ENCODE results near the gene SH2B2.

Gene SH2B2

DNA sequence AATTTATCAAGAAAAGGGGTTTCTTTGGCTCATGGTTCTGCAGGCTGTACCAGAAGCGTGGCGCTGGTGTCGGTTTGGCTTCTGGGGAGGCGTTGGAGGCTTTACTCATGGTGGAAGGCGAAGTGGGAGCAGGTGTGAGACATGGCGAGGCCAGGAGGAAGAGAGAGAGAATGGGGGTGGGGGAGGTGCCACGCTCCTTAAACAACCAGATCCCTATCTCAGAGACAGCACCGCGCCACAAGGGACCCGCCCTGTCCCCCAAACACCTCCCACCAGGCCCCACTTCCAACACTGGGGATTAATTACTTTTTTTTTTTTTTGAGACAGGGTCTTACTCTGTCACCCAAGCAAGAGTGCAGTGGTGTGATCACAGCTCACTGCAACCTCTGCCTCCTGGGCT lies 18.0 kb upstream of the SH2B2 start:
- no peak for DNase-seq

DNA sequence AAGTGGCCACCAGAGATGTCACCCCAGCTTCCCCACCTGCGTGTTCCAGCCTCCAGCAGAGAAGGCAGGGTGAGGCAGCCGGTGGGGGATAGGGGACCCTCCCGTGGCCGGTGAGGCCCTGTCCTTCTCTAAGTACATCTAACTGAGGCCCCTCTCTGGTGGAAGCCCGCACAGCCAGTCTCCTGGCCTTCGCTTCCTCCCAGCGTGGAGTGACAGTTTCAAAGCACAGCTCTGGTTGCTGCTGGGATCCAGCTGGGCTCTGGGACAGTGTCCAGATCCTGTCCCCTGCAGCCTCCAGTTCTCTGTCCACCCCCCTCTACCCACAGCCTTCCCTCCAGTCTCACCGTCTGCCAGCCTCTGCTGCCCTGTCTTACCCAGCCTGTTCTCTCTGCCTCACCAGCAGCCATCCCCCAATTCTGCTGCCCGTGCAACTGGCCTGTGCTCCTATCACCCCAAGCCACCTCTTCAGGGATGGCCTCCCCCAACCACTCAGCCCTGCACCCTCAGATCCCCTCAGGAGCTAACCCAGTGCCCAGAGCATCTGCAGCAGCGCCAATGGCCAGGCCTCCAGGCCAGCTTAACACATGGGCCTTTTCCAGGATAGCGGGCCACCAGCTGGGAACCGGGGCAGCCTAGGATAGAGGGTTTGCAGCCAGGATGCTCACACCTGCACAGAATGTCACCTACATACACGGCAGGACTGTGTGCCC lies 16.3 kb upstream of the SH2B2 start:
- DNase-seq = no peak

DNA sequence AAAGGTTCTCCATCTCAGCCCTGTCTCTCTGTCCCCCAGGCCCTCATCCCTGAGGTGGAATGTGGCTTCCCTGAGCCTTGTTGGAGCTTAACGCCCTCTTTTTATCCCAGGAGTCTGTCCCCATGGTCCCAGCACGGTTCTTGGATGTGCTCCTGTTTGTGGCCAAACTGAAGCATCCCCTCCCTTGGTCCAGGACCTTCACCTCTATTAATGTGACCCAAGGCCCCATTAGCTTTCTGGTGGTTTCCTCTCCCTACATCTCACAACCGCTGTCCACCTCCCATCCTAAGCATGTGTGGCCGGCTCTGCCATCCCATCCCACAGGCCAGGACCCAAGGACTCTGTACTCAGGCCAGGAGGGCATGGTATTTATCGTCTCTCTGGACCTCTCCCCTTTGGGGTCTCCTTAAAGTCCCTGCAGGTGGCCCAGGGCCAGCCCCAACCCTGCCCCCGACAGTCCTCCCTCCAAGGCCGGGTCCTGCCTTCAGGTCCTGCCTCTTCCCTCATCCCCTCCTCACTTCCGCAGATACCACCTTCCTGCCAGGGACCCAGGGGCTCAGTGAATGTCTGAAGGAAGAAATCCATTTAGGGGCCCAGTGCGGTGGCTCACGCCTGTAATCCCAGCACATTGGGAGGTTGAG lies 15.4 kb upstream of the SH2B2 start:
- DNase-seq = no peak

DNA sequence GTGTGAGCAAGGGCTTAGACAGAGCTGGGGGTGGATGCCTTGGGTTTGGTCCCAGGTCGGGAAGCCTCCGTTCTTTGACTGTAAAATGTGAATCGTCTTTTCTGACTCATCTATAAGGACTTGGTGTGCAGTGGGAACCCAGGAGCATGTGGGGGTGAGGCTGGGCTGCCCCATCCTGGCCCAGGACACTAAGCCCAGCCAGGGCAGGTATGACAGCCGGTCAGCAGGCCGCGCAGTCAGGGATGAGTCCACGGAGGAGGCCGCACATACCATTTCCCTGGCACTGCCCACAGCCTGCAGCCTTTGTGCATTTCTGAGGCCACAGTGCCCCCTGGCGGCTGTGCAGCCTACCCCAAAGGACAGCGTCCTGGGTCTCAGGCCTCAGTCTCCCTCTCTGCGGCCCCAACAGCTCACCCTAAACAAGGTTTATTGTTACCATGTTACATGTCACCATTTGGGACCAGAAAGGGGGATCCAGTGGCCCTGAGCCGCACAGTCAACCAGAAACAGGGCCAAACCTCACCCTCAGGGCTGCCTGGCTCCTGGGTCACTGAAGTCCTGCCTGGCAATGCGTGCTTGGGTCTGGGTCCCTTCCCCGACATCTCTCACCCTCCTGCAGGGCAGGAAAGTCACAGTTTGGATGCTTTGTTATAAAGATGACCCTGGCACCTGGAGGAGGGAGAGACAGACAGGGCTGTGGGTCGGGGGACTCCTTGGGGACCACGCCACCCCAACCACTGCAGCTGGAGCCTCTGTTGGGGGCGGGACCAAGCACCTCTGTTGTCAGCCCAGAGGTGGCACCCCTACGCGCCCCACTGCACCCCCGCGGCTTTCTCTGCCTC lies 14.4 kb upstream of the SH2B2 start:
- peak; percentile 20 for DNase-seq

DNA sequence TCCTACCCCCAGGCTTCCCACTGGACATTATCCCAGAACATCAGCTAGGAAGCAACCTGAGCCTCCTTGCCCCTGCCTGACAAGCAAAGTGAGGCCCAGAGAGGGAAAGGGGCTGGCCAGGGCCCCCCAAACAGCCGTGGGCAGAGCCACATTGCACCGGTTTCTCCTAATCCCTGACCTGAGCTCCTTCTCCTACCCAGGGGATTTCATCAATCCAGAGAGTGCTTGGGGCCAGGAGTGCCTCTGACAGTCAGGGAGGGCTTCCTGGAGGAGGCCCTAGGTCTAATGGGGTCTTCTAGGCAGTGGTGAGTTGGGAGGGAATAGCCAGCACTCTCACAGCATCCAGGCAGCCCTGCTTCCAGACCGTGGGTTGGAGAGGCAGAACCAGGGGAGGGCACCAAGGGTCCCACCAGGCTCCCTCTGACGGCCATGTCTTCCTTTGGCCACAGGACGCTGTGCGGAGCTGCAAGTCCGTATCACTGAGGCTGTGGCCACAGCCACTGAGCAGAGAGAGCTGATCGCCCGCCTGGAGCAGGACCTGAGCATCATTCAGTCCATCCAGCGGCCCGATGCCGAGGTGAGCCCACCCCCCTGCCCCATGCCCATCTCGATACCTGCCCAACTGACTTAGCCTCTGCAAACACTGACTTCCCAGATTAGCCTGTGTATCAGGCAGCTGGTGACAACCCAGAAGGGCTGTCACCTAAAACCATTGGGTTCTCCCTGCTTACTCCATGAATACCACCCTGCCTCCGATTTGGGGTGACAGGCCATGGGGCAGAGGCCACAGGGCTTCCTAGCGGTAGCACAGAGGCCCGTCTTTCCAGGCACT lies 13.5 kb upstream of the SH2B2 start:
- DNase-seq = no peak

DNA sequence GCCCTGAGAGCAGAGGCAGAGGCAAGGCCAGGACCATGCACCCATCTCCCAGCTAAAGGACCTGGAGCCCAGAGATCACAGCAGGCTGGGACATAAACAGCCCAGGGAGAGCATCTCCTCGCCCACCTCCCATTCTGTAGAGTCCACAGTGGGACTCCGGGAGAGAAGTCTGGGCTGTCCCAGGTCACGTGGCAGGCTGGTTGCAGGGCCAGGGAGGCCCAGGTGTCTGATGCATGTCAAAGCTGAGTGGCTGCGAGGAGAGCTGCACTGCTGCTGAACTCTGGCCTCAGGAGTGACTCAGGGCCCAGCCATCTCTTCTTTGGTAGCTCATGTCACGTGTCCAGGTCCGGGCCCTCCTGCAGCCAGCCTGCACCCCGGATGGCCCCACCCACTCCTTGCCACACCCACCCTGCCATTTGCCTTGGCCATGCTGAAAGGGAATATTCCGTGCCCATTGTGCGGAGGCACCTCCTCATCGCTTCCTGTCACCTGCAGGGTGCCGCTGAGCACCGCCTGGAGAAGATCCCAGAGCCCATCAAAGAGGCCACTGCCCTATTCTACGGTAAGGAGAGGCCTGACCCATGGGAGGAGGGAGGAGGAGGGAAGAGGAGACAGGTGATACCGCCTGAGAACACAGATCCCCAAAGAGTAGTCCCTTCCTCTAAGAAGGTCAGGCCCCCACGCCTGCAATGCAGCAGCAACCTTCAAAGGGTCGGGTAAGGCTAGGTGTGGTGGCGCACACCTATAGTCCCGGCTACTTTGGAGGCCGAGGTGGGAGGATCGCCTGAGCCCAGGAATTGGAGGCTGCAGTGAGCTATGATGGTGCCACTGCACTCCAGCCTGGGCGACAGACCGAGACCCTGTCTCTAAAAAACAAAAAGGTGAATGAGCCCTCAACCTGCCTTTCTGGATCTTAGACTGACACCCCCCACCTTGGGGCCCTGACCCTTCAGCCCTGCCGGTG lies 12.6 kb upstream of the SH2B2 start:
- no peak for DNase-seq

DNA sequence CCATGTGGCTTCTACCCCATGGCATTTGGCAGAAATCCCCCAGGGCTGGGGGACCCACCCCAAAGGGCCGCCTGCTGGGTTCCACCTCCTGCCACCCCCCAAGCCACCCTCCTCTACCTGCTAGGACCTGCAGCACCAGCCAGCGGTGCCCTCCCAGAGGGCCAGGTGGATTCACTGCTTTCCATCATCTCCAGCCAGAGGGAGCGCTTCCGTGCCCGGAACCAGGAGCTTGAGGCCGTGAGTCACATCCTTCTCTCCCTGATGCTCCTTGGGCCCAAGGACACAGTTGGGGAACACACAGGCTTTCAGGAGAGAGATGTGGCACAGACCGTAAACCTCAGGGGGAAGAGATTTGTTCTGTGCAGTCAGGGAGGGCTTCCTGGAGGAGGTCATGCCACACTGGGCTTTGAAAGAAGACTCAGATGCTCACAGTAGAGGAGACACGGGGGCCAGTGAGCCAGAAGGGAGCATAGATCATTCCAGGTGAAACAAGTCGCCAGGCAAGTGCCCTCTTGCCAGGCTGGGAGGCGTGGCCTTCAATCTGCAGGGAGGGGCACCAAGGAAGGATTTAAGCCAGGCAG lies 11.5 kb upstream of the SH2B2 start:
- no peak for DNase-seq

DNA sequence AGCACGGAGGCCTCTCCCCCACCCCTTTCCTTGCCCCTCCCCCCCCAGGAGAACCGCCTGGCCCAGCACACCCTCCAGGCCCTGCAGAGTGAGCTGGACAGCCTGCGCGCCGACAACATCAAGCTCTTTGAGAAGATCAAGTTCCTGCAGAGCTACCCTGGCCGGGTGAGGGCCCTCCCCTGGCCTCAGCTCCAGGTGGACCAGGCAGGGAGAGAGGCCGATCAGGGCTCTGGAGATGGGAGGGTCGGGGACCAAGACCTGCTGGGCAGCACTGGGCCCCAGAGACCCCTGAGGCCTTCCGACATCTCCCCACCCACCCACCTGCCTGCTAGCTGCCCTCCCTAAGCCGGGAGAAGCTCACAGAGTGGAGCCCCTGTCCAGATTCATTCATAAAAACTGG lies 8.8 kb upstream of the SH2B2 start:
- no peak for DNase-seq

DNA sequence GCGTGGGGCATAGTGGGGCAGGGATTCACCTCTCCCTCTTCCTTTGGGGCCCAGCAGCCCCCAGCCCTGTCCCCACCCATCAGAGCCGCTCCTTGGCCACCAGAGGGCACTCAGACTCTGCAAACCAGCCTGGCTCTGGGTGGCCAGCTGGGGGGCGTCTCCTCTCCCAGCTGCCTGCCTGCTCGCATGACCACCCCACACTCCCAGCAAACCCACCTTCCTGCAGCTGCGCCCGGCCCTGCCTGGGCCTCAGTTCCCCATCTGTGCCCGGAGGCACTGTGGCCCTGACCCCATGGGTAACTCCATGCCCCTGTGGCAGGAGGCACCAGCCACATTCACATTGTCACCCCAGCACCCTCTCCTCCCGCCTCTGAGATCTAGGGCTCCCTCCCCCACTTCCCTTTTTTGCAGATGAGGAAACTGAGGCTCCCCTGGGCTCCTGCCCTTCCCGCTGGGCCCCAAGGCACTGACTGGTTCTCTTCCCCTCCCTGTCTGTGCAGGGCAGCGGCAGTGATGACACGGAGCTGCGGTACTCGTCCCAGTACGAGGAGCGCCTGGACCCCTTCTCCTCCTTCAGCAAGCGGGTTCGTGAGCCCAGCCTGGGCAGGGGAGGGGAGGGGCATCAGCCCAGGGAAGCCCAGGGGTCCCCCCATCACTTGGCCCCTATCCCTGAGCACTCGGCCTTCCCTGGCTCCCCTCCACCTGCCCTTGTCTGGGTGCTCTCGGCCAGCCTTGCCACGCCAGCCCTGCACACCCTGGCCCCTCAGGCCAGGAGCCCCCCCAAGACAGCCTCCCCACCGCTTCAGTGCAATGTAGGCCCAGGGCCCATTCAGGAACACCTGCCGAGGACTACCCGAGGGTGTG lies 6.9 kb upstream of the SH2B2 start:
- DNase-seq = peak; percentile 29

DNA sequence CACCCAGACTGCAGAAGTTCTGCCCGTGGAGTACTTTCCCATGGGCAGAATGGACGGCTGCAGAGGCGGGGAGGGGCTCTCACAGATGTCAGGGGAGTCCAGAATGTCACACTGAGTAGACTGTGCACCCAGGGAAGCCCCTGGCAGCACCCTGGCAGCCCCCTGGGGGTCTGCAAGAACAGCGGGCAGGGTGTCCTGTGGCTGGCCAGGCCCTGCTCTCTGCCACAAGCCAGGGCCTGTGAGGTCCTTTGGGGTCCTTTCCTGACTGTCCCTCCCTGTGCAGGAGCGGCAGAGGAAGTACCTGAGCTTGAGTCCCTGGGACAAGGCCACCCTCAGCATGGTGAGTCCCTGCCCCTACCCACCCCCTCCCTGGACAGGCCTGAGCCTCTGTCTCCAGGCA lies 6.1 kb upstream of the SH2B2 start:
- DNase-seq = no peak

DNA sequence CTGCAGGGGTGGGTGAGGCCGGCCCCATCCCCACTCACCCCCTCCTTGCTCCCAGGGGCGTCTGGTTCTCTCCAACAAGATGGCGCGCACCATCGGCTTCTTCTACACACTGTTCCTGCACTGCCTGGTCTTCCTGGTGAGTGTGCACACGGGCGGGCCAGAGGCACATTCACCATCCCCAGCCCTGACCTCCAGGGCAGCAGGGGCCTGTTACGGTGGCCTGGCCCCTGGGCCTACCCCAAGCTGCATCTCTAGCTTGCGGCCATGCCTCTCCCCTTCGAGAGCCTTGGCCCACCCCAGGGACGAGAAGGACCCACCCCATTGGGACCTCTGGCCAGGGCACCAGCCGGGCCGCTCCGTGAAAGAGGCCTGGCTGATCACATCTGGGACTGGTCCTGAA lies 4.9 kb upstream of the SH2B2 start:
- DNase-seq = no peak

DNA sequence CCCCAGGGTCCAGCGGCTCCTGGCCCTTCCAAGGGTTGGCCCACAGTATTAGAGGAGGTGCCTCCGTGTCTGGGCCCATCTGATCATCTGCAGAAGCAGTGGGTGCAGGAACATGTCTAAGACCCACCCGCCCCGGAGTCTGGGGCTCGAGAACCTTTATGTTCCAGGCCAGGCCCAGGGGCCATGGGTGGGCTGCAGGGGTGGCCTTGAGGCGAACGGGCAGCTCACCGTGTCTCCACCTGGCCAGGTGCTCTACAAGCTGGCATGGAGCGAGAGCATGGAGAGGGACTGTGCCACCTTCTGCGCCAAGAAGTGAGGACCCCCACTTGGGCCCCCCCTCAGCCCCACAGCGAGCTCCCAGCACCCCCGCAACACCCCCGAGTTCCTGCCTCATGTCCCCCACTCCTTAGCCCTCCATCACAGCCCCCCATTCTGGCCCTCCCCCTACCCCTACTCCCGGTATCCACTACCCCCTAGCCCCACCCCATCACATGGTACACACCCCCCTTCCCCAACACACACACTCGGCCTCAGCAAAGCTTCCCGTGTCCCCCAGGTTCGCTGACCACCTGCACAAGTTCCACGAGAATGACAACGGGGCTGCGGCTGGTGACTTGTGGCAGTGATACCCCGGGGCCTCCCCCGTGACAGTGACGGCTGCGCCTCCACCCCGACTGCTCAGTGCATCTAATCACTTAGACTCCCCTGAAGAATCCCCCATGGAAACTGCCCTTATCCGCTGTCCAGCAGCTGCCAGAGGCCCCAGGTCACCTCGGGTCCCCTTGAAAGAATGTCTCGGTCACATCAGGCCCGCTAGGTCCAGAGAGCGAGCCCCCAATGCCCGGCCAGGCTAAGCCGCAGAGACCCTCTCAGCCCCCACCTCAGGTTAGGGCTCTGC lies 4.0 kb upstream of the SH2B2 start:
- DNase-seq = no peak

DNA sequence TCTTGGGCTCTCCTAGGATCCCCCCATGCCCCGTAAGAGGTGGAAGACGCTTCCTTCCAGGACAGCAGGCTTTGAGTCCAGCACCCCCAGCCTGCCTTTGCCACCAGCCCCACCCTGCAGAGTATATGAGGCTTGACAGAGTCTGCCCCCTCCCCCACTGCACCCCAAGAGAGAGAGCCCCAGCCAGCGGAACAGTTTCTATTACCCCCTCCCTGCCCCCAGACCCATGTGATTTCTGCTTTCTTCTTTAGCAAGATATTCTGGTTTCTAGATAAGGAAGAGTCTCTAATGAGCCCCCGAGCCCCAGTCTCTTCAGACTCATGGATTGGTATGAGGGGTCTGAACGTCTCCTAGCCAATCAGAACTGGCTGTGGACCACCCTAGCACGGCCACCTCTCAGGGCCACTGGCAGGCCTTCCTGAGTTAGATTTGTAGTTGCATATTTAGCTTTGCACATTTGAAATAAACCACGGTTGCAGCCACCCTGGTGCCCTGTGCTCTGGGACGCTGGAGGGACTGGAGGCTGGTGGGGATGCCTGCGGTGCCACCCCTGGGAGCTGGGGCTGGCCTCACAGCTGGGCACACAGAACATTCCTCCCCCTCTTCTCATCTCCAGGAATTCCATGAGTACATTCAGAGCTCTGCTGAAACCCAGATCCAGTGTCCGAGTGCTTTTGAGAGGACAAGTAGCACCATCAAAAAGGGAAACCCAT lies 3.0 kb upstream of the SH2B2 start:
- no peak for DNase-seq

DNA sequence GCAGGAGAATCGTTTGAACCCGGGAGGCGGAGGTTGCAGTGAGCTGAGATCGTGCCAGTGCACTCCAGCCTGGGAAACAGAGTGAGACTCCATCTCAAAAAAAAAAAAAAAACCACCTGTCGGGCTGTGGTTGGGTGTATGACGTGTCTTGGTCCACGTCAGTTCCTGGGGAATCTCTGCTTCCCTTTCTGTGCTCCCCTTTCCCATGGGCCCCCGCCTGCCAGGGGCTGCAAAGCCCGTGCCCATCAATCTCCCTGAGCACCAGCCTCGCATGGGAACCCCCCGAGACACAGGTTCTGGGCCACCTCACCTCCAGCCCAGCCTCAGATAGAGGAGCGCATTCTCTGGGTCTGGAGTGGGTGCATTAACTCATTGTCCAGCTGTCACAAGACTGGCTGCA lies 2.3 kb upstream of the SH2B2 start:
- no peak for DNase-seq

DNA sequence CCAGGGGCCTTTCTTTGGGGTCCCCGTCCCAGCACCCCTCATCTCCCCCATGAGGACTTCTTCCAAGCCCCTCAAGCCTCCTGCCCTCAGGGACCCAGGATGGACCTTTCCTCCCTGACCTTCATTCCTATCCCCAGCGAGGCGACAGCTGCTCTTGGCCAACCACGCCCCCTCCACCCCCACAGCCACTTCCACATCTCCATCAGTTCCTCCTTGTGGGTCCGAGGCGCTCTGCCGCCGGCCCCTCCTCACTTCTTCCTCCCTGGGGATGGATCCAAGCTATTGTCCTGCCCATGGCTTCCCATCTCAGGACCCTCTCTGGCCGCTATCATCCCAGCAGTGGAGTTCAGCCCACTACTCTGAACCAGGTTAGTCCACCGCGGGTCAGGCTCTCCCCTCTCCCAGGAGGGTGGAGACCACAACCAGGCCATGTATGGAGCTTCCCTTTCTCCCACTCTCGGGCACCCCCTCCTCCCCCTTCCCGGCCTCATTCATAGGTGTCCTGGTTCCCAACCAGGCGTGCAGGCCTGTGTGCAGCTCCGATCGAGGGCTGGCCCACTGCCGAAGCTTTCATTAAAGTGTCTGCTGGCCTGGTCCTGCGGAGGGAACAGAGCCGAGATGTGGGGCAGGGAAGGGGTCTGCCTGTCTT lies 1.7 kb upstream of the SH2B2 start:
- DNase-seq = no peak

DNA sequence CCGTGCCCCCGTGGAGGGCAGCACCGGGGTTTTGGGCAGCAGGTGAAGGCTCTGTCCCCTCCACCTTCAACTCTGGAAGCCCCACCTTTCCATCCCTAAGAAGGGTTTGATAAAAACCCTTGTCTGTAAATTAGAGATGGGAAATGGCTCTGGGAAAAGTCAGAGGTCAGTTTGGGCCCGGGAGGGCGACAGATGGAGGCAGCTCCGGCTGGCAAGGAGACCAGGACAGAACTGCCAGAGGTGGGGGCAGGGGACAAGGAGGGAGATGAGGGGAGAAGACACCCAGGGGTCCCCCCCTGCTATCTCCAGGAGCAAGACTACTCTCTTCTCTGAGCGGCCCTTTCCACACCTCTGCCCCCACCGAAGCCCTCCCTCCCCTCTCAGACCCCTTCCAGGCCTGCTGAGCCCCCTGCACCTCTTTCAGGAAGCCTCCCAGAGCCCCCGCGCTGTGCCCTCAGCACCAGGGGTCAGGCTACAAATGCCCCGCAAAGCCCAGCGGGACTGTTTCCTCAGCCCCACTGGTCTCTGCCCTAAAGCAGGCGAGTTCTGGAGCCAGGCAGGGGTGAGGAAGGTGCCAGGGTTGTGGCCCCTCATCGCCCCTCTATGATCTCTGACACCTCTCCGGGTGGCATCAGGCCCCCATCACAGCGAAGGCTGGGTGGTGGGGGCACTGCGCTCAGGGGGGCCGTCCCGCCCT lies 980 bp upstream of the SH2B2 start:
- DNase-seq = no peak
